ENCODE data around the gene DENND6B. TPM values are rescaled to one million over a fixed set of nuclear protein-coding genes. Genes with fewer than 3 reads are reported as not detected.
"Not testable (repeated sequence)": the region's sequence is repeated elsewhere in the genome, so short reads cannot be mapped to it uniquely, and the experiment has no call there.

The DENND6B gene
- 1.00 TPM for polyA plus RNA-seq (2013, experiment 1 of 2)
- polyA plus RNA-seq (2013, experiment 2 of 2) = 2.5 TPM

- 8% methylated on average over 105 of the region's 105 CpGs for WGBS
- H3K4me1 ChIP-seq (ENCODE audit: insufficient read depth, low read length) = no peaks in the 10 kb centered on the region
- peak within 1 kb of the TSS; percentile 78 for H3K4me3 ChIP-seq (ENCODE audit: low read length)
- peak within 1 kb of the TSS; percentile 68; the same call in 1 of the 2 replicates for H3K27ac ChIP-seq (ENCODE audit: low read depth, low read length)
- no peaks in the 10 kb centered on the region for H3K9me3 ChIP-seq (ENCODE audit: insufficient read depth, low read depth, low read length)
- peak within 1 kb of the TSS; percentile 92 for H3K9ac ChIP-seq (ENCODE audit: low read depth, low read length)
- peaks cover 13% of the 10 kb centered on the region for H3K27me3 ChIP-seq (ENCODE audit: insufficient read depth, low read length)
- H3K36me3 ChIP-seq (ENCODE audit: insufficient read depth, low read length) = no peaks in the 10 kb centered on the region
Observed at GRCh38 chr22:50326956-50327710, at the start of gene DENND6B. Gene DENND6B, minus strand, starts transcription at chr22:50327012. Its CDS starts 24 bp downstream, at chr22:50326988.

GRCh38 chr22:50376085-50376651 is 49.4 kb upstream of the DENND6B start:
- Histone ChIP-seq H3K27me3 (ENCODE audit: insufficient read depth, low read length) (no peaks in the 10 kb centered on the region), H3K27ac (ENCODE audit: low read depth, low read length) (no peak overlapping the region), H3K36me3 (ENCODE audit: insufficient read depth, low read length) (peaks cover 58% of the 10 kb centered on the region), H3K4me1 (ENCODE audit: insufficient read depth, low read length) (no peaks in the 10 kb centered on the region), H3K9ac (ENCODE audit: low read depth, low read length) (no peak overlapping the region), H3K4me3 (ENCODE audit: low read length) (no peak overlapping the region), H3K9me3 (ENCODE audit: insufficient read depth, low read depth, low read length) (no peaks in the 10 kb centered on the region)
- 97% methylated on average over 5 of the region's 5 CpGs for WGBS

- Histone ChIP-seq H3K9ac (ENCODE audit: low read depth, low read length) (no peak overlapping the region), H3K4me3 (ENCODE audit: low read length) (no peak overlapping the region), H3K4me1 (ENCODE audit: insufficient read depth, low read length) (no peaks in the 10 kb centered on the region), H3K27me3 (ENCODE audit: insufficient read depth, low read length) (no peaks in the 10 kb centered on the region), H3K9me3 (ENCODE audit: insufficient read depth, low read depth, low read length) (no peaks in the 10 kb centered on the region), H3K27ac (ENCODE audit: low read depth, low read length) (no peak overlapping the region), H3K36me3 (ENCODE audit: insufficient read depth, low read length) (peaks cover 41% of the 10 kb centered on the region; the same call in 1 of the 2 replicates)
- 93% methylated on average over 2 of the region's 2 CpGs for WGBS
Observed at GRCh38 chr22:50371101-50371648, 44.4 kb upstream of the DENND6B start.

GRCh38 chr22:50367778-50368500 is 41.1 kb upstream of the DENND6B start:
- no peak overlapping the region for H3K9ac ChIP-seq (ENCODE audit: low read depth, low read length)
- WGBS = 95% methylated on average over 27 of the region's 27 CpGs

GRCh38 chr22:50363803-50364194 is 37.0 kb upstream of the DENND6B start:
- not testable (repeated sequence) for H3K4me1 ChIP-seq (ENCODE audit: insufficient read depth, low read length)

More at GRCh38 chr22:50367778-50368500, 41.1 kb upstream of the DENND6B start:
- Histone ChIP-seq H3K9me3 (ENCODE audit: insufficient read depth, low read depth, low read length) (no peaks in the 10 kb centered on the region), H3K4me1 (ENCODE audit: insufficient read depth, low read length) (no peaks in the 10 kb centered on the region), H3K27me3 (ENCODE audit: insufficient read depth, low read length) (no peaks in the 10 kb centered on the region), H3K4me3 (ENCODE audit: low read length) (no peak overlapping the region), H3K36me3 (ENCODE audit: insufficient read depth, low read length) (peaks cover 16% of the 10 kb centered on the region; the same call in 1 of the 2 replicates), H3K27ac (ENCODE audit: low read depth, low read length) (no peak overlapping the region)

GRCh38 chr22:50363166-50363802 is 36.5 kb upstream of the DENND6B start:
- Histone ChIP-seq H3K27ac (ENCODE audit: low read depth, low read length) (no peak overlapping the region), H3K9ac (ENCODE audit: low read depth, low read length) (no peak overlapping the region), H3K27me3 (ENCODE audit: insufficient read depth, low read length) (no peaks in the 10 kb centered on the region), H3K36me3 (ENCODE audit: insufficient read depth, low read length) (0 out of 2 replicates have a peak, but pooled peaks cover 6% of the 10 kb centered on the region), H3K4me3 (ENCODE audit: low read length) (no peak overlapping the region), H3K9me3 (ENCODE audit: insufficient read depth, low read depth, low read length) (no peaks in the 10 kb centered on the region), H3K4me1 (ENCODE audit: insufficient read depth, low read length) (no peaks in the 10 kb centered on the region)
- WGBS = 92% methylated on average over 8 of the region's 8 CpGs

More at GRCh38 chr22:50363803-50364194, 37.0 kb upstream of the DENND6B start:
- H3K27me3 ChIP-seq (ENCODE audit: insufficient read depth, low read length); H3K4me3 ChIP-seq (ENCODE audit: low read length); H3K27ac ChIP-seq (ENCODE audit: low read depth, low read length); H3K36me3 ChIP-seq (ENCODE audit: insufficient read depth, low read length); H3K9me3 ChIP-seq (ENCODE audit: insufficient read depth, low read depth, low read length); H3K9ac ChIP-seq (ENCODE audit: low read depth, low read length): not testable (repeated sequence)
- WGBS = 95% methylated on average over 11 of the region's 11 CpGs

GRCh38 chr22:50361688-50362087 is 34.9 kb upstream of the DENND6B start:
- Histone ChIP-seq H3K27me3 (ENCODE audit: insufficient read depth, low read length) (no peaks in the 10 kb centered on the region), H3K4me3 (ENCODE audit: low read length) (no peak overlapping the region), H3K27ac (ENCODE audit: low read depth, low read length) (no peak overlapping the region), H3K4me1 (ENCODE audit: insufficient read depth, low read length) (no peaks in the 10 kb centered on the region), H3K36me3 (ENCODE audit: insufficient read depth, low read length) (0 out of 2 replicates have a peak, but pooled peaks cover 6% of the 10 kb centered on the region), H3K9me3 (ENCODE audit: insufficient read depth, low read depth, low read length) (no peaks in the 10 kb centered on the region), H3K9ac (ENCODE audit: low read depth, low read length) (no peak overlapping the region)
- WGBS = 93% methylated on average over 5 of the region's 5 CpGs

GRCh38 chr22:50361222-50361621 is 34.4 kb upstream of the DENND6B start:
- Histone ChIP-seq H3K27ac (ENCODE audit: low read depth, low read length) (no peak overlapping the region), H3K9ac (ENCODE audit: low read depth, low read length) (no peak overlapping the region), H3K4me3 (ENCODE audit: low read length) (no peak overlapping the region), H3K27me3 (ENCODE audit: insufficient read depth, low read length) (no peaks in the 10 kb centered on the region), H3K9me3 (ENCODE audit: insufficient read depth, low read depth, low read length) (no peaks in the 10 kb centered on the region), H3K36me3 (ENCODE audit: insufficient read depth, low read length) (0 out of 2 replicates have a peak, but pooled peaks cover 6% of the 10 kb centered on the region), H3K4me1 (ENCODE audit: insufficient read depth, low read length) (no peaks in the 10 kb centered on the region)
- WGBS = 94% methylated on average over 5 of the region's 5 CpGs

- H3K36me3 ChIP-seq (ENCODE audit: insufficient read depth, low read length) = 0 out of 2 replicates have a peak, but pooled peaks cover 6% of the 10 kb centered on the region
- no peaks in the 10 kb centered on the region for H3K27me3 ChIP-seq (ENCODE audit: insufficient read depth, low read length)
- no peaks in the 10 kb centered on the region for H3K4me1 ChIP-seq (ENCODE audit: insufficient read depth, low read length)
- H3K9ac ChIP-seq (ENCODE audit: low read depth, low read length) = no peak overlapping the region
- 93% methylated on average over 2 of the region's 2 CpGs for WGBS
- H3K27ac ChIP-seq (ENCODE audit: low read depth, low read length) = no peak overlapping the region
- H3K4me3 ChIP-seq (ENCODE audit: low read length) = no peak overlapping the region
- no peaks in the 10 kb centered on the region for H3K9me3 ChIP-seq (ENCODE audit: insufficient read depth, low read depth, low read length)
Observed at GRCh38 chr22:50360578-50360977, 33.8 kb upstream of the DENND6B start.

GRCh38 chr22:50357756-50358155 is 30.9 kb upstream of the DENND6B start:
- Histone ChIP-seq H3K9ac (ENCODE audit: low read depth, low read length) (no peak overlapping the region), H3K9me3 (ENCODE audit: insufficient read depth, low read depth, low read length) (no peaks in the 10 kb centered on the region), H3K27ac (ENCODE audit: low read depth, low read length) (no peak overlapping the region), H3K27me3 (ENCODE audit: insufficient read depth, low read length) (no peaks in the 10 kb centered on the region), H3K36me3 (ENCODE audit: insufficient read depth, low read length) (peaks cover 8% of the 10 kb centered on the region; the same call in 1 of the 2 replicates), H3K4me1 (ENCODE audit: insufficient read depth, low read length) (no peaks in the 10 kb centered on the region), H3K4me3 (ENCODE audit: low read length) (no peak overlapping the region)
- 88% methylated on average over 10 of the region's 10 CpGs for WGBS
